Fibroblast of pulmonary artery (primary cell): ENCODE data around the gene CLEC3B.
A peak's percentile ranks its signal among the peaks of the same experiment; 100 is the strongest.
"Not testable (repeated sequence)": the region's sequence is repeated elsewhere in the genome, so short reads cannot be mapped to it uniquely, and the experiment has no call there.

Experiments
- DNase-seq: peaks from one replicate; pipeline ENCODE4 v3.0.0-alpha.2; 2010; ENCODE audit warnings: low read depth
- H3K4me3 ChIP-seq: replicated peaks from 2 replicates; pipeline ENCODE4 v1.5.1; 2011; ENCODE audit warnings: low read depth, mild to moderate bottlenecking, control low read depth, low read length, moderate library complexity
- CTCF ChIP-seq: IDR thresholded peaks from 2 replicates; pipeline ENCODE4 v1.5.1; 2011; ENCODE audit warnings: mild to moderate bottlenecking, control low read depth, low read length, inconsistent platforms; ENCODE audit errors: missing control alignments

CLEC3B gene

GRCh38 chr3:45075821-45076625 lies 49.9 kb downstream of the CLEC3B start:
- TF ChIP-seq CTCF, result no peak
- no peak overlapping the region for H3K4me3 ChIP-seq
- DNase-seq, result no peak

GRCh38 chr3:45078256-45078655 lies 52.2 kb downstream of the CLEC3B start:
- not testable (repeated sequence) for H3K4me3 ChIP-seq, DNase-seq

- TF ChIP-seq CTCF, result peak; percentile 36
- peak; percentile 73 for DNase-seq
- no peak overlapping the region for H3K4me3 ChIP-seq
These were observed 52.9 kb downstream of the CLEC3B start for GRCh38 chr3:45078910-45079522.

GRCh38 chr3:45079715-45080114 lies 53.6 kb downstream of the CLEC3B start:
- H3K4me3 ChIP-seq, result no peak overlapping the region
- no peak for TF ChIP-seq CTCF
- DNase-seq, result no peak

- no peak for DNase-seq
- H3K4me3 ChIP-seq, result no peak overlapping the region
- no peak for TF ChIP-seq CTCF
These were observed 54.7 kb downstream of the CLEC3B start for GRCh38 chr3:45080824-45081223.

GRCh38 chr3:45081506-45082141 lies 55.5 kb downstream of the CLEC3B start:
- TF ChIP-seq CTCF, result no peak
- no peak for DNase-seq
- H3K4me3 ChIP-seq, result no peak overlapping the region

- H3K4me3 ChIP-seq, result no peak overlapping the region
- TF ChIP-seq CTCF, result no peak
- peak; percentile 54 for DNase-seq
These were observed 56.0 kb downstream of the CLEC3B start for GRCh38 chr3:45082142-45082538.
